Ishikawa (cell line): ENCODE data around the gene PRKCE.
A peak's percentile ranks its signal among the peaks of the same experiment; 100 is the strongest.

Experiments used
- CEBPB ChIP-seq: IDR thresholded peaks from 2 replicates; pipeline ENCODE4 v1.6.1; 2012
- CREB1 ChIP-seq: IDR thresholded peaks from 2 replicates; pipeline ENCODE4 v1.6.1; 2012; ENCODE audit warnings: low read depth
- EGR1 ChIP-seq: IDR thresholded peaks from 2 replicates; pipeline ENCODE4 v1.6.1; 2012
- EP300 ChIP-seq: IDR thresholded peaks from 2 replicates; pipeline ENCODE4 v1.6.1; 2012; ENCODE audit warnings: borderline replicate concordance
- FOXM1 ChIP-seq: IDR thresholded peaks from 2 replicates; pipeline ENCODE4 v1.6.1; 2012; ENCODE audit warnings: low read depth, borderline replicate concordance
- NFIC ChIP-seq: IDR thresholded peaks from 2 replicates; pipeline ENCODE4 v1.6.1; 2012
- RAD21 ChIP-seq: IDR thresholded peaks from 2 replicates; pipeline ENCODE4 v1.6.1; 2012; ENCODE audit warnings: low read depth
- TAF1 ChIP-seq: IDR thresholded peaks from 2 replicates; pipeline ENCODE4 v1.6.1; 2012; ENCODE audit warnings: low read depth, mild to moderate bottlenecking
- TCF12 ChIP-seq: IDR thresholded peaks from 2 replicates; pipeline ENCODE4 v1.6.1; 2012; ENCODE audit warnings: low read depth
- YY1 ChIP-seq: IDR thresholded peaks from 2 replicates; pipeline ENCODE4 v1.6.1; 2012; ENCODE audit warnings: low read depth
- TF ChIP-seq, protein P1 (sequence below): IDR thresholded peaks from 2 replicates; pipeline ENCODE4 v1.6.1; 2012; ENCODE audit warnings: low read depth, mild to moderate bottlenecking
- TF ChIP-seq, protein P2 (sequence below): IDR thresholded peaks from 2 replicates; pipeline ENCODE4 v1.6.1; 2012
- TF ChIP-seq, protein P3 (sequence below): IDR thresholded peaks from 2 replicates; pipeline ENCODE4 v1.6.1; 2012

DNA sequence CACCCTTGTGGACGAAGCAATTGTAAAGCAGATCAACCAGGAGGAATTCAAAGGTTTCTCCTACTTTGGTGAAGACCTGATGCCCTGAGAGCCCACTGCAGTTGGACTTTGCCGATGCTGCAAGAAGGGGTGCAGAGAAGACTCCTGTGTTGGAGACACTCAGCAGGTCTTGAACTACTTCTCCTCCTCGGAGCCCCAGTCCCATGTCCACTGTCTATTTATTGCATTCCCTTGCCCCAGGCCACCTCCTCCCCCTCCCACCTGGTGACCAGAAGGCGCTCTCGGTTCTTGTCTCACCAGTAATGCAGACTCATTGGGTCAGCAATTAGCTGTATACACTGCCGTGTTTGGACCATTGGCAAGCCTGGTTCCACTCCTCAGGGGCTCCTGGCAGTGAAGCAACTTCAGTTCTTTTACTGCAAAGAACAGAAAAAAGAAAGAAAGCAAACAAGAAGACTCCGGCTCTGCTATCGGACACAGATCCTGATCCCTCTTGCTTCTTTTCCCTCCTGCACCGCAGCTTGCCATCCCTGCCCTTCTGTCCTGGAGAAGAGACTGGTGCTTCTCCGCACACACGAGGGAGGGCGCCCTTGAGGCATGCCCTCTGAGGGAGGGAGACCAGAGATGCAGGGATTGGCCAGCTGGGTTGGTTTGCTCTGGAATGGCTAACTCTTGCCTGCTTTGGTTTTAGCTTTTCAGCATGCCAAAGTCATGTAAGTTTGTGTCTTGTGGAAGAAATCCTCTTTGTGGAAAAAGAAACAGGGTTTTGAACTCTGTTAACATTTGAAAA lies 533.5 kb downstream of the PRKCE start:
- TF ChIP-seq RAD21 (peak; percentile 48; the same call in 1 of the 2 replicates), YY1 (no peak), NFIC (no peak), EP300 (no peak), EGR1 (no peak), TCF12 (no peak), CREB1 (no peak), TAF1 (no peak), FOXM1 (no peak), CEBPB (no peak)
- TF ChIP-seq, protein P1, sequence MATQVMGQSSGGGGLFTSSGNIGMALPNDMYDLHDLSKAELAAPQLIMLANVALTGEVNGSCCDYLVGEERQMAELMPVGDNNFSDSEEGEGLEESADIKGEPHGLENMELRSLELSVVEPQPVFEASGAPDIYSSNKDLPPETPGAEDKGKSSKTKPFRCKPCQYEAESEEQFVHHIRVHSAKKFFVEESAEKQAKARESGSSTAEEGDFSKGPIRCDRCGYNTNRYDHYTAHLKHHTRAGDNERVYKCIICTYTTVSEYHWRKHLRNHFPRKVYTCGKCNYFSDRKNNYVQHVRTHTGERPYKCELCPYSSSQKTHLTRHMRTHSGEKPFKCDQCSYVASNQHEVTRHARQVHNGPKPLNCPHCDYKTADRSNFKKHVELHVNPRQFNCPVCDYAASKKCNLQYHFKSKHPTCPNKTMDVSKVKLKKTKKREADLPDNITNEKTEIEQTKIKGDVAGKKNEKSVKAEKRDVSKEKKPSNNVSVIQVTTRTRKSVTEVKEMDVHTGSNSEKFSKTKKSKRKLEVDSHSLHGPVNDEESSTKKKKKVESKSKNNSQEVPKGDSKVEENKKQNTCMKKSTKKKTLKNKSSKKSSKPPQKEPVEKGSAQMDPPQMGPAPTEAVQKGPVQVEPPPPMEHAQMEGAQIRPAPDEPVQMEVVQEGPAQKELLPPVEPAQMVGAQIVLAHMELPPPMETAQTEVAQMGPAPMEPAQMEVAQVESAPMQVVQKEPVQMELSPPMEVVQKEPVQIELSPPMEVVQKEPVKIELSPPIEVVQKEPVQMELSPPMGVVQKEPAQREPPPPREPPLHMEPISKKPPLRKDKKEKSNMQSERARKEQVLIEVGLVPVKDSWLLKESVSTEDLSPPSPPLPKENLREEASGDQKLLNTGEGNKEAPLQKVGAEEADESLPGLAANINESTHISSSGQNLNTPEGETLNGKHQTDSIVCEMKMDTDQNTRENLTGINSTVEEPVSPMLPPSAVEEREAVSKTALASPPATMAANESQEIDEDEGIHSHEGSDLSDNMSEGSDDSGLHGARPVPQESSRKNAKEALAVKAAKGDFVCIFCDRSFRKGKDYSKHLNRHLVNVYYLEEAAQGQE: no peak
- TF ChIP-seq, protein P2, sequence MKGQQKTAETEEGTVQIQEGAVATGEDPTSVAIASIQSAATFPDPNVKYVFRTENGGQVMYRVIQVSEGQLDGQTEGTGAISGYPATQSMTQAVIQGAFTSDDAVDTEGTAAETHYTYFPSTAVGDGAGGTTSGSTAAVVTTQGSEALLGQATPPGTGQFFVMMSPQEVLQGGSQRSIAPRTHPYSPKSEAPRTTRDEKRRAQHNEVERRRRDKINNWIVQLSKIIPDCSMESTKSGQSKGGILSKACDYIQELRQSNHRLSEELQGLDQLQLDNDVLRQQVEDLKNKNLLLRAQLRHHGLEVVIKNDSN: no peak
- TF ChIP-seq, protein P3, sequence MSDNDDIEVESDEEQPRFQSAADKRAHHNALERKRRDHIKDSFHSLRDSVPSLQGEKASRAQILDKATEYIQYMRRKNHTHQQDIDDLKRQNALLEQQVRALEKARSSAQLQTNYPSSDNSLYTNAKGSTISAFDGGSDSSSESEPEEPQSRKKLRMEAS: no peak
